DMS79 (cell line): Measurements from ENCODE around the gene ANKRD9.
A peak's percentile ranks its signal among the peaks of the same experiment; 100 is the strongest.

Source experiments
- DNase-seq: peaks from one replicate; lab custom pipeline; 2025; lab: John Stamatoyannopoulos, UW

The ANKRD9 gene

GRCh38 chr14:102497998-102498677, 11.4 kb downstream of the ANKRD9 start:
- no peak for DNase-seq

- DNase-seq: no peak
Measured at GRCh38 chr14:102496958-102497744, 12.4 kb downstream of the ANKRD9 start.

- no peak for DNase-seq
Measured at GRCh38 chr14:102496331-102496691, 13.3 kb downstream of the ANKRD9 start.

- DNase-seq: no peak
Measured at GRCh38 chr14:102495491-102496330, 13.9 kb downstream of the ANKRD9 start.

GRCh38 chr14:102493585-102493984, 16.0 kb downstream of the ANKRD9 start:
- no peak for DNase-seq

- DNase-seq: no peak
Measured at GRCh38 chr14:102493096-102493495, 16.5 kb downstream of the ANKRD9 start.

GRCh38 chr14:102492531-102492910, 17.1 kb downstream of the ANKRD9 start:
- DNase-seq: no peak

- no peak for DNase-seq
Measured at GRCh38 chr14:102491786-102492530, 17.6 kb downstream of the ANKRD9 start.

GRCh38 chr14:102491366-102491765, 18.2 kb downstream of the ANKRD9 start:
- DNase-seq: no peak

GRCh38 chr14:102490456-102490855, 19.1 kb downstream of the ANKRD9 start:
- no peak for DNase-seq

GRCh38 chr14:102487204-102487577, 22.4 kb downstream of the ANKRD9 start:
- no peak for DNase-seq

GRCh38 chr14:102486513-102487203, 22.9 kb downstream of the ANKRD9 start:
- no peak for DNase-seq

- peak; percentile 66 for DNase-seq
Measured at GRCh38 chr14:102485693-102486512, 23.7 kb downstream of the ANKRD9 start.

- no peak for DNase-seq
Measured at GRCh38 chr14:102484316-102484715, 25.3 kb downstream of the ANKRD9 start.

- no peak for DNase-seq
Measured at GRCh38 chr14:102481791-102482238, 27.8 kb downstream of the ANKRD9 start.

- no peak for DNase-seq
Measured at GRCh38 chr14:102481371-102481770, 28.2 kb downstream of the ANKRD9 start.

- peak; percentile 96 for DNase-seq
Measured at GRCh38 chr14:102479777-102480176, 29.8 kb downstream of the ANKRD9 start.

GRCh38 chr14:102479107-102479506, 30.5 kb downstream of the ANKRD9 start:
- DNase-seq: no peak

- peak; percentile 91 for DNase-seq
Measured at GRCh38 chr14:102474934-102475333, 34.6 kb downstream of the ANKRD9 start.

GRCh38 chr14:102473559-102473958, 36.0 kb downstream of the ANKRD9 start:
- DNase-seq: no peak

- no peak for DNase-seq
Measured at GRCh38 chr14:102472791-102473150, 36.8 kb downstream of the ANKRD9 start.
